Upper lobe of left lung (tissue), 6 donors: ENCODE measurements around the gene ACADM. TPM values are rescaled to one million over a fixed set of nuclear protein-coding genes. Genes with fewer than 3 reads are reported as not detected.
"Not testable (repeated sequence)": the region's sequence is repeated elsewhere in the genome, so short reads cannot be mapped to it uniquely, and the experiment has no call there.

Experiments
- ATAC-seq, 2 donors: fragments of 200-7000 bp; cut with Tn5 transposase; one replicate each; pipeline ENCODE4 v1.9.1; 2022; ENCODE audit warnings: mild to moderate bottlenecking in 2 of 2, moderate library complexity in 2 of 2; ENCODE audit not compliant: low FRiP score in 2 of 2
- DNase-seq, 2 donors: peaks; one replicate each; pipeline ENCODE4 v3.0.0-alpha.2; 2019 to 2020
- H3K27ac ChIP-seq, 4 donors: fragments of 200-600 bp; sonication (generic); one replicate each; pipeline ENCODE4 v1.5.1; 2016 to 2019
- H3K27me3 ChIP-seq, 4 donors: fragments of 200-600 bp; sonication (generic); one replicate each; pipeline ENCODE4 v1.5.1; 2017 to 2019
- H3K36me3 ChIP-seq, 4 donors: fragments of 200-600 bp; sonication (generic); one replicate each; pipeline ENCODE4 v1.5.1; 2016 to 2019
- H3K4me1 ChIP-seq, 4 donors: fragments of 200-600 bp; sonication (generic); one replicate each; pipeline ENCODE4 v1.5.1; 2018 to 2019
- H3K4me3 ChIP-seq, 4 donors: fragments of 200-600 bp; sonication (generic); one replicate each; pipeline ENCODE4 v1.5.1; 2017 to 2019; ENCODE audit warnings: mild to moderate bottlenecking in 2 of 4, moderate library complexity in 1 of 4
- H3K9me3 ChIP-seq, 4 donors: fragments of 200-600 bp; sonication (generic); one replicate each; pipeline ENCODE4 v1.5.1; 2018 to 2019
- CTCF ChIP-seq, 6 experiments: fragments of 450-650 bp in 4 of 6; fragments of 200-600 bp in 2 of 6; sonication (generic) in 2 of 6; IDR thresholded peaks; one replicate each; pipeline ENCODE4 v1.5.1; 2016 to 2019; ENCODE audit warnings: antibody characterized with exemption in 6 of 6
- EP300 ChIP-seq, 4 donors: sonication (generic); formaldehyde crosslinking; IDR thresholded peaks; one replicate each; pipeline ENCODE4 v1.5.1; 2017; ENCODE audit warnings: antibody characterized with exemption in 4 of 4, control low read depth in 2 of 4
- POLR2A ChIP-seq, 4 donors: fragments of 450-650 bp; IDR thresholded peaks; one replicate each; pipeline ENCODE4 v1.5.1; 2016 to 2017; ENCODE audit warnings: antibody characterized with exemption in 4 of 4, mild to moderate bottlenecking in 2 of 4
- POLR2AphosphoS5 ChIP-seq, 2 donors: sonication (generic); formaldehyde crosslinking; IDR thresholded peaks; one replicate each; pipeline ENCODE4 v1.5.1; 2017; ENCODE audit warnings: antibody characterized with exemption in 2 of 2
- WGBS, 2 donors: methylation state at CpG; one replicate each; pipeline ENCODE4 v1.1.5; 2017 to 2018; 5-methylcytosine and 5-hydroxymethylcytosine counted together
- total RNA-seq, 6 donors: library from RNA; depleted of rRNA in 4 of 6; stranded (reverse); fragments of >200 nt in 4 of 6; gene quantifications; one replicate each; pipeline versions ENCODE4 v1.1.0 to v1.2.1, GENCODE V29; 2016 to 2021
- donor health status: DM: no; HTN: no; CAD: no; lungs with moderate emphysema.
- donor health status: DM: no; HTN: yes; CAD: no; lungs with severe emphysema.

ACADM gene
- 10 to 100 TPM; 18.9 to 50.2 (median 39.7) TPM for total RNA-seq

- H3K27ac ChIP-seq = peak within 1 kb of the TSS; percentile 89 to 98 (median 92)
- peak; percentile 99 to 100 for ATAC-seq
Observed at GRCh38 chr1:75724472-75725022, at the start of gene ACADM. Gene ACADM (plus strand): TSS chr1:75724709. CDS start chr1:75724788, 79 bp downstream.

GRCh38 chr1:75677443-75677842 is 47.1 kb upstream of the ACADM start:
- Histone ChIP-seq H3K9me3 (no peaks in the 10 kb centered on the region), H3K4me1 (no peaks in the 10 kb centered on the region), H3K27ac (no peak overlapping the region), H3K36me3 (no peaks in the 10 kb centered on the region), H3K27me3 (no peaks in the 10 kb centered on the region), H3K4me3 (no peak overlapping the region)
- ATAC-seq (no peak), DNase-seq (no peak)
- TF ChIP-seq POLR2A (IDR thresholded peaks at IDR 0.05) (no peak), EP300 (IDR thresholded peaks at IDR 0.05) (no peak), POLR2AphosphoS5 (IDR thresholded peaks at IDR 0.05) (no peak), CTCF (IDR thresholded peaks at IDR 0.05) (no peak)
- WGBS, 2 donors = 85 to 87% methylated on average over 5 of the region's 5 CpGs

More at GRCh38 chr1:75724472-75725022, at the start of gene ACADM:
- Histone ChIP-seq H3K27me3 (no peaks in the 10 kb centered on the region), H3K4me3 (peak within 1 kb of the TSS; percentile 60 to 91 (median 72)), H3K4me1 (peaks cover 0 to 18% (median 18%) of the 10 kb centered on the region in 4 donors), H3K9me3 (no peaks in the 10 kb centered on the region), H3K36me3 (no peaks in the 10 kb centered on the region)
- WGBS, 2 donors = 0 to 1% methylated on average over 13 to 29 of the region's 48 CpGs
- DNase-seq = peak; percentile 91 to 98
- no peak for TF ChIP-seq EP300 (IDR thresholded peaks at IDR 0.05)
- peak in 3 of 4 donors; percentile 68 to 88 (median 77) for TF ChIP-seq POLR2A (IDR thresholded peaks at IDR 0.05)
- peak; percentile 86 to 92 for TF ChIP-seq POLR2AphosphoS5 (IDR thresholded peaks at IDR 0.05)
- peak in 1 of 6 experiments; percentile 11 for TF ChIP-seq CTCF (IDR thresholded peaks at IDR 0.05)

- peak in 1 of 2 donors; percentile 2 for DNase-seq
- not testable (repeated sequence) for H3K27ac ChIP-seq, H3K9me3 ChIP-seq, H3K4me1 ChIP-seq, ATAC-seq, H3K4me3 ChIP-seq, H3K36me3 ChIP-seq, H3K27me3 ChIP-seq
- WGBS, 2 donors = 66 to 77% methylated on average over 9 to 10 of the region's 10 CpGs
Observed at GRCh38 chr1:75677964-75678363, 46.5 kb upstream of the ACADM start.

- no peaks in the 10 kb centered on the region for H3K36me3 ChIP-seq
- TF ChIP-seq EP300 (IDR thresholded peaks at IDR 0.05) = no peak
- TF ChIP-seq POLR2AphosphoS5 (IDR thresholded peaks at IDR 0.05) = no peak
- TF ChIP-seq POLR2A (IDR thresholded peaks at IDR 0.05) = no peak
- no peak for TF ChIP-seq CTCF (IDR thresholded peaks at IDR 0.05)
- H3K9me3 ChIP-seq = no peaks in the 10 kb centered on the region
- no peak overlapping the region for H3K27ac ChIP-seq
- DNase-seq (no peak), ATAC-seq (no peak)
- H3K4me1 ChIP-seq = no peaks in the 10 kb centered on the region
- no peak overlapping the region for H3K4me3 ChIP-seq
- no peaks in the 10 kb centered on the region for H3K27me3 ChIP-seq
Observed at GRCh38 chr1:75690547-75690946, 34.0 kb upstream of the ACADM start.

- Histone ChIP-seq H3K9me3 (no peaks in the 10 kb centered on the region), H3K27ac (no peak overlapping the region), H3K36me3 (no peaks in the 10 kb centered on the region), H3K27me3 (no peaks in the 10 kb centered on the region), H3K4me1 (no peaks in the 10 kb centered on the region), H3K4me3 (no peak overlapping the region)
- no peak for ATAC-seq
- 40 to 52% methylated on average over 3 of the region's 3 CpGs for WGBS, 2 donors
- TF ChIP-seq CTCF (IDR thresholded peaks at IDR 0.05) = no peak
- TF ChIP-seq EP300 (IDR thresholded peaks at IDR 0.05) = no peak
- no peak for TF ChIP-seq POLR2A (IDR thresholded peaks at IDR 0.05)
- TF ChIP-seq POLR2AphosphoS5 (IDR thresholded peaks at IDR 0.05) = no peak
- no peak for DNase-seq
Observed at GRCh38 chr1:75693551-75693950, 31.0 kb upstream of the ACADM start.
